Testis (tissue), 2 donors: ENCODE data around the gene ACBD6.

Source experiments
- CTCF ChIP-seq, 3 experiments: fragments of 450-650 bp in 2 of 3; fragments of 200-600 bp in 1 of 3; sonication (generic) in 1 of 3; IDR thresholded peaks; one replicate each; pipeline ENCODE4 v1.5.1; 2016 to 2019; ENCODE audit warnings: antibody characterized with exemption in 3 of 3, mild to moderate bottlenecking in 2 of 3, moderate library complexity in 1 of 3
- POLR2A ChIP-seq: fragments of 450-650 bp; IDR thresholded peaks from one replicate; pipeline ENCODE4 v1.6.1; 2017; ENCODE audit warnings: antibody characterized with exemption, mild to moderate bottlenecking, moderate library complexity

- no peak for TF ChIP-seq CTCF (IDR thresholded peaks at IDR 0.05)
- TF ChIP-seq POLR2A, result no peak
Observed at GRCh38 chr1:180451504-180451903, 50.9 kb downstream of the ACBD6 start.
